GM12873 (cell line): ENCODE results near the gene ZSCAN29.

Experiments
- CTCF ChIP-seq: IDR thresholded peaks from 2 replicates; pipeline ENCODE4 v1.5.1; 2012; ENCODE audit warnings: low read depth, mild to moderate bottlenecking, moderate library complexity, low read length, control low read depth; ENCODE audit not compliant: insufficient read depth; ENCODE audit errors: missing control alignments

Gene ZSCAN29

GRCh38 chr15:43370975-43371974, at the start of gene ZSCAN29, which contains the start of gene TUBGCP4:
Gene ZSCAN29 (minus strand): TSS chr15:43371043. CDS start chr15:43369913, 1,130 bp downstream.
Gene TUBGCP4 (plus strand): TSS chr15:43371101. CDS start chr15:43371355, 254 bp downstream.
- peak; percentile 64 for TF ChIP-seq CTCF

GRCh38 chr15:43420435-43420834, 49.6 kb upstream of the ZSCAN29 start:
- TF ChIP-seq CTCF: no peak

GRCh38 chr15:43414196-43414595, 43.4 kb upstream of the ZSCAN29 start:
- TF ChIP-seq CTCF: no peak

- TF ChIP-seq CTCF: no peak
Observed at GRCh38 chr15:43412096-43412495, 41.3 kb upstream of the ZSCAN29 start.

GRCh38 chr15:43410572-43411214, 39.9 kb upstream of the ZSCAN29 start:
- TF ChIP-seq CTCF: no peak

GRCh38 chr15:43408789-43409188, 37.9 kb upstream of the ZSCAN29 start:
- no peak for TF ChIP-seq CTCF

GRCh38 chr15:43406808-43407207, 36.0 kb upstream of the ZSCAN29 start:
- TF ChIP-seq CTCF: no peak
